ENCODE results near the gene PNLIPRP3.

Gene PNLIPRP3

DNA sequence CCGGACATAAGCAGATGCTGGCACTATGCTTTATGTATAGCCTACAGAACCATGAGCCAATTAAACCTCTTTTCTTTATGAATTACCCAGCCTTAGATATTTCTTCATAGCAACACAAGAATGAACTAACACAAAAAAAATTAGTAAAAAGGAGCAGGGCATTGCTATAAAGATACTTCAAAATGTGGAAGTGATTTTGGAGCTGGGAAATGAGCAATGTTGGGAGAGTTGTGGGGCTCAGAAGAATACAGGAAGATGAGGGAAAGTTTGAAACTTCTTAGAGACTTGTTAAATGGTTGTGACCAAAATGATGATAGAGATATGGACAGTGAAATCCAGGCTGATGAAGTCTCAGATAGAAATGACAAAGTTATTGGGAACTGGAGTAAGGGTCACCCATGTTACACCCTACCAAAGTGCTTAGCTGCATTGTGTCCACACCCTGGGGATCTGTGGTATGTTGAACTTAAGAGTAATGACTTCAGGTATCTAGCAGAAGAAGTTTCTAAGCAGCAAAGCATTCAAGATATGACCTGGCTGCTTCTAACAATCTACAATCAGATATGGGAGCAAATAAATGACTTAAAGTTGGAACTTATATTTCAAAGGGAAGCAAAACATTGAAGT is 24.2 kb downstream of the PNLIPRP3 start:
- DNase-seq: no peak

DNA sequence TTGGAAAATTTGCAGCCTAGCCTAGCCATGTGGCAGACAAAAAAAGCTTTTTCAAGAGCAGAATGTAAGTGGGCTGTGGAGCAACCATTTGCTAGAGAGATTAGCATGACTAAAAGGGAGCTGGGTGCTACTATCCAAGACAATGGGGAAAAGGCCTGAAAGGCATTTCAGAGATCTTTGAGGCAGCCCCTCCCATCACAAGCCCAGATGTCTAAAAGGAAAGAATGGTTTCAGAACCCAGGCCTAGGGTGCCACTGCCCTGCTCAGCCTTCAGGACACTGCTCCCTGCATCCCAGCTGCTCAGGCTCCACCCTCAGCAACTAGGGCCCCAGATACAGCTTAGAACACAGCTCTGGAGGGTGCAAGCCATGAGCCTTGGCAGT is 24.7 kb downstream of the PNLIPRP3 start:
- DNase-seq: no peak

DNA sequence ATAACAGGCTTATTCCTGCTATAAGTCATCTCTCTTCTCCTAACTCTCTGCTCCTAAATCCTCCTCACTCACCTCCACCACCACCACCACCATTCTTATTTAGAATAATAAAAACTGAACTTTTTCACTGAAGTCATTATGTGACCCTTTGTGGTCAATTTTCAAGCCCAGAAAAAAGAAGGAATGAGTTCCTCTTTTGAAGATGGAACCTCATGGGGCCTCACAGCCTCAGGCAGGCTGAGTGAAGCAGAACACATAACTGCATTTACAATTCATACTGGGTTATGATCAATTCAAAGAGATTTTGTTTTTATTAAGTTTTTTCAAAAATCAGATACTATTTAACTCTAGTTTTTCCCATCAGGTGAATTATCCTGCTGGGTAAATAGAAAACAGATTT is 29.8 kb downstream of the PNLIPRP3 start:
- no peak for DNase-seq

DNA sequence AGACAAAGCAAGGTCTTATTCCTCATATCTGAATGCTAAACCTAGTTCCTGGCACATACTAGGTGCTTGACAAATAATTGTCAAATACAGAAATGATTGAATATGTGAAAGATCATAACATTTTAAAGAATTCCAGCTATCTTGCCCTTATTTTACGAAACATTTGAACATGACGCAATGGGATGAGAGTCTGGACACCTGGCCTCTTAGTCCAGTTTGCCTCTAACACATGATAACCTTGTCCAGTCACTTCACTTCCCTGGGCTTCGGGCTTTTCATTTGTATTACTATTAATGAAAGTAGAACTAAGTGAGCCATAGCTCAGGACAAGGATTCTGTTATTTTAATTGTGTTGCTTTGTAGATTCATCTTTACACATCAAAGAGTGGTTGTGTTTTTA is 32.6 kb downstream of the PNLIPRP3 start:
- DNase-seq: no peak

DNA sequence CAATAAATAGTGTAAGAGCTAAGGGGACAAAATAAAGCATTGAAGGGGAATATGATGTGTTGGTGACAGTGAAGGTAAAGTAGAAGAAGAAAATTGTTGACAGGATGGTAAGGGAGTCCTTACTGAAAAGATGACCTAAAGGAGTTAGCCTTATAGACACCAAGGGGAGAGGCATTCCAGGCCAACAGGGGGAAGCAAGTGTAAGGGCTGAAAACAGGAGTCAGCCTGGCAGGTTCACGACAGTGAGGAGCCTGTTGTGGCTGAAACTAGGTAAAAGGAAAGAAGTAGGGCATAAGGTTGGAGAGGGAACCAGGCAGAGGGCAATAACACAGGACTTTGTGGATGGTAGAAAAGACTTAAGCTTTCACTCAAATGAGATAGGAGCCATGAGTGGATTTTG is 34.0 kb downstream of the PNLIPRP3 start:
- no peak for DNase-seq

DNA sequence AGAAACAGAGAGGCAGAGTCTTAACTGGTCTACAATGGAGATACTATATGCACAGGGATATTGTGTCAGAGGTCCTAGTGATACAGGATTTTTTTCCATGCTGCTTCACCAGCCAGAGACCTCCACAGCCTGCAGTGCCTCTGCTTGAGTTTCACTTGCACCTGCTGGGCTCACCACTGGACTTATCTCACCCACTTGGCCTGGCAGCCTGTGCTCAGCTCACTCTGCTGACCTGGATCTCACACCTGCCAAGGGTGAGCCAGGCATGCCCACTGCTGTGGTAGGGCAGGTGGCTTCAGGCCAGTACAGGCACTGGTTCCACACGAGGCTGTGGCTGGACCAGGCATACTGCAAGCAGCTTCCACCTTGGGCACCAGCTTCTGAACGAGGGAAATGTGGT is 36.6 kb downstream of the PNLIPRP3 start:
- no peak for DNase-seq

DNA sequence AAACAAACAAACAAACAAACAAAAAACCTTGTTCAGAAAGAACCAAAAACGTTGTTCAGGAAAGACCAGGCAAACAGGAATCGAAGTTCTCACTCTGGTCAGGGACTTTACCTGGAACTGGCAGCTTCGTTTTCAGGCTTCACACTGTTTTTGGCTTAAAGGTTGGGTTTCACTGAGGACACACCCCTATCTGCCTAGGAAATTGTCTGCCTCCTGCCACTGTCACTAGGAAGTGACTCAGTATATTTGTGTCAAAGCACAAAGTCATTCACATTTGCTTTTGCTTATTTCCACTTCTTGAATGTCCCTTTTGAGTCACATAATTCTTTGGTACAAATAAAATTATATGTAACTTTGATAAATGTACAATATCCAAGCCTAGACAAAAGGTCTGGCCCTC is 37.9 kb downstream of the PNLIPRP3 start:
- DNase-seq: no peak

DNA sequence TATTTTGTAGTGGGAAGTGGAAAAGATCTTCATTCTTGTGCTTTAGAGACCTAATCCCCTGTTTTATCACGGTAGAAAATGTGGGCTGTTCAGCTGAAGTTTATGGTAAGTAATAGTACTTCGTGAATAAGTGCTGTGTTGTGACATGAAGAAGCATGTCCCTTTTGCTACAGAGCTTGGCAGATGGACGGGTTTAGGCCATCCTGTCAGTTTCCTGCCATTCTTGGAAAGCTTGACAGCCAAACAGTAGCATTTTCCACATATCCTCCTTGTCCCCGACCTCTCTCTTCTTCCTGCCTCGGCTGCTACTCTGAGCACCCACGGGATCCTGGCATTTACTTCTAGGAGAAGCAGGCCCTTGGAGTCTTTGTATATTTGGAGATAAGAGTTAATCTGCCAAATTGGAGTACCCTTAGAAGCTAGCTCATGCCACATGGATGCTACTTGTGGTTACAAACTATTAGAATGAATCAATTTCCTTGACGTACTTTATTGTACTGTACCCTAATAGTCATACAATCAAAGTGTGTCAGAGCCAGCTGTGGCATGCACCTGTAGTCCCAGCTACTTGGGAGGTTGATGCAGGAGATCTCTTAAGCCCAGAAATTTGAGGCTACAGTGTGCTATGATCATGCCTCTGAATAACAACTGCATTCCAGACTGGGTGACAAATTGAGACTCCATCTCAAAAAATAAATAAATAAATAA is 39.2 kb downstream of the PNLIPRP3 start:
- DNase-seq: no peak

DNA sequence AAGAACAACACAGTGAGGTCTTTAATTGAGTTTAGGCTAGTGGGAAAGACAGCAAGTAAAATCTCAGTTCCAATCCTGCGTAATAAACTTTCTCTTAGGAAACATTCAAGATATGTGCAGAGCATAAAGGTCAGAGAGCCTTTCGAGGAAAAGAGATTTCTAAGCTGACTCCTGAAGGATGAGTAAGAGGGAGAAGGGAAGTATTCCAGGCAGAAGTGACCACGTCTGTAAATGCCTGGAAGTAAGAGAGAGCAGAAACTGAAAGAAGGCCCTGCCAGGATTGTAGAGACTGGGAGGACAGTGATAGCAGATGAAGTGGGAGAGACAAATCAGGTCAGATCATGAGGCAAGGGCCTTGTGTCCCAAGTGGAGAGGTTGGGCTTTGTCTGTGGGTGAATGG is 41.8 kb downstream of the PNLIPRP3 start:
- no peak for DNase-seq

DNA sequence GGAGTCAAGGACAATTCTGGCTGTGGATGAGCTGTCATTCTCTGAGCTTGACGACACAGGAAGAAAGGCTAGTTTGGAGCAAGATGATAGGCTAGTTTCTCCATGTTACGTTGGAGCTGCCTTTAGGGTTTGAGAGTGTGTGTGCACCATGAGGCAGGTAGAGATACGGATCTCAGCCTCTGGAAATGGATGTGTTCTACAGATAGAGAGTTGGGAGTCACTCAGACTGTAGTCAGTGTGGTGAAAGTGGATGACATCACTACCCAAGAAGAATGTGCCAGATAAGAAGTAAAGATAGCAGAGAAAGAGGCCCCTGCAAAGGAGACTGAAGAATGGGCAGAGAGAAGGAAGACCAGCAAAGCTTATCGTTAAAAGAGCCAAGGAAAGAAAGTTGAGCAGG is 42.4 kb downstream of the PNLIPRP3 start:
- DNase-seq: no peak

DNA sequence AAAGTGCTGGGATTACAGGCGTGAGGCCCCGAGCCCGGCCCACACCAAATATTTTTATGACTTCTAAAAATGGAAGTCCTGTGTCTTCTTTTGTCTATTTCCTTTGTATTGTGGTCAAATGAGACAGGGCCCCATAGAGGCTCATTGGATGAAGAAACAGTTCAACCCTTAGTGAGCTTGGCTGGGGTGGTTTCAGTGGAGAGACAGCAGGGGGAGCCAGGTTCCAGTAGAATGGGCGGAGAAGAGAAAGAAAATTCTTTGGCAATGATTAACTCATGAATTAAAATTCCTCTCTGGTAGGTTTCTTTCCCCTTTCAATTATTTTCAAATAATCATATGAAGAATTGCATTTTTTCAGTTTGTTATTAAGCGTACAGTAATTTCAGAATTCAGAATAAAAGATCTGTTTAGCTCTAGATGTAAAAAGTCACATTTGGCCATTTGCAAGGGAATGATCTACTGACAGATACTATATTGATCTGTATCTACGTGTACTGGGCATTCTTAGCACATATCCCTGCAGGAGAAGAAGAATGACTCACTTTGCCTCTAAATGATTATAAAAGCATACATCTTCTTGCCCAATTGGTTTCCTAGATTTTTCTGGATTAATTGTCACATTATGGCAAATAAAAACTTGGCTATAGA is 43.2 kb downstream of the PNLIPRP3 start:
- peak; percentile 58 for DNase-seq

DNA sequence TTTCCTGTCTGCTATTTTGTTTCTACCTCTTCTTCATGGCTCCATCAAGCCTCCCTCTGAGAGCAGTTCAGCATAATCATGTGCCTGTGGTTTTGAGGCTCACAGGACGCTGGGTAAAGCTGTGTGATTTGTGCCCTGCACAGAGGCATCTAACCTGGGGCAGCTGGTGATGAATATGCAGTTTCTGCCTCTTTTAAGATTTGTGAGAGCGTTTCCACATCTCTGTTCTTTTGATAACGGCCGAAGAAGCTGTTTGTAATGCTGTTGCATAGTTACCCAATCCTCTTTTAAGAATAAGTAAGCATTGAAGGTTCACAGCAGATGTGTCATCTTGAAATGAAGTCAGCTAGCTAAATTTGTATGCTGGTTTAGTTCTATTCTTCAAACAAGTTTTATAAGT is 45.2 kb downstream of the PNLIPRP3 start:
- DNase-seq: no peak

DNA sequence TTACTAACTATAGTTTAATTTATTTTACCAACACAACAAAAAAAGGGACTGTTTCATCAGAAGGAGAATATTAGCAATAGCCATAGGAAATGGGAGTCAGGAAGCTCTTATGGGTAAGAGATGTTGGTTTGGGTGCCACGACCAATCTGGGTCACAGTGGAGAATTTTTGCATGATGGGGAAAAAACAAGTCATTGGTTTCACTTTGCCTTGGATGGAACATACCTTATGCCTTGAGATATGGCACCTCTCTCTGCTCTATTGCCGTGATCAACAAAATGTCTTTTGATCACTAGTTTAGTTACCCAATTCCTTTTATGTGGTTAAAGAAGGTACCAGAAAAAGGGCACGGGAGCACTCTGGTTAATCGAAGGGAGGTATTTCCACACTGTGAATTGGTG is 48.2 kb downstream of the PNLIPRP3 start:
- no peak for DNase-seq

DNA sequence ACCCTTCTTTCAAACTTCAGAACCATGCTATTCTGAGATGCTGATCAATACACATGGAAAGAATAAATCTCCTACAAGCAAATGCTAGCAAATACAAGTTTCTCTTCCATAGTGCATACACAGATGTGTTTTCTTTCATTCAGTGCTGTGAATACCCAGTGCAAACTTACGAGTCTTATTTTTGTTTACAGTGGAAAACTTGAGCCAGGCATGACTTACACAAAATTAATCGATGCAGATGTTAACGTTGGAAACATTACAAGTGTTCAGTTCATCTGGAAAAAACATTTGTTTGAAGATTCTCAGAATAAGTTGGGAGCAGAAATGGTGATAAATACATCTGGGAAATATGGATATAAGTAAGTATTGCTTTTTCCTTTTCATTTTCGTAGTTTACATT is 48.8 kb downstream of the PNLIPRP3 start:
- DNase-seq: no peak

DNA sequence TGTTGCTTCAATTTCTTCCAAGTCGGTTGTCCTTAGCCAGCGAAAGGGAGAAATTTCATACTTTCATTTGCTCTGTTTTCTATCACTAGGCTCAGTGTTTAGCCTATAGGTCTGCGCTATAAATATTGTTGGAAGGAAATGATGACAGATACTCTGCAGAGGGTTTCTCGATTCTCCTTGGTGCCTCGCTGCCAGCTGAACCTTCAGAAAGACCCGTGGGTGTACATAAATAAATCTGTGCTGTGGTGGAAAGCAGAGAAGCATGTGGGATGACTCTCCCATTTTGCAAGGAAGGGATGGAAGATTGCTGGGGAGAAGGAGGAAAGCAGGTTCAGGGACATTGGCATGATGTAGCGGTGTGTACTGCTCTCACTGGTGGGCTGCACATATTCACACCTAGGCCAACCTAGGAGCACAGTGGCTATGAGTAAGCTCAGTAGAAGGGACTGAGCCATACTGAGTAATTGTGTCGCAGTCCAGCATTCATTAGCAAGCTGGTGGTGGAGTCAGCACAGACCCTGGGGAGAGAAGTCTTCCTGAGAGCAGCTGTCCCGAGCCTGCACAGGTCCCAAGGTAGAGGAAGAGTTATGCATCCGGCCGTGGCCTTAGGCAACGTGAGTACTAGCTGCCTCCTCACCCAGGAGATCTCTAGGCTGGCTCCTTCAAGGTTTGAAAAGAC is 50.5 kb downstream of the PNLIPRP3 start:
- no peak for DNase-seq

DNA sequence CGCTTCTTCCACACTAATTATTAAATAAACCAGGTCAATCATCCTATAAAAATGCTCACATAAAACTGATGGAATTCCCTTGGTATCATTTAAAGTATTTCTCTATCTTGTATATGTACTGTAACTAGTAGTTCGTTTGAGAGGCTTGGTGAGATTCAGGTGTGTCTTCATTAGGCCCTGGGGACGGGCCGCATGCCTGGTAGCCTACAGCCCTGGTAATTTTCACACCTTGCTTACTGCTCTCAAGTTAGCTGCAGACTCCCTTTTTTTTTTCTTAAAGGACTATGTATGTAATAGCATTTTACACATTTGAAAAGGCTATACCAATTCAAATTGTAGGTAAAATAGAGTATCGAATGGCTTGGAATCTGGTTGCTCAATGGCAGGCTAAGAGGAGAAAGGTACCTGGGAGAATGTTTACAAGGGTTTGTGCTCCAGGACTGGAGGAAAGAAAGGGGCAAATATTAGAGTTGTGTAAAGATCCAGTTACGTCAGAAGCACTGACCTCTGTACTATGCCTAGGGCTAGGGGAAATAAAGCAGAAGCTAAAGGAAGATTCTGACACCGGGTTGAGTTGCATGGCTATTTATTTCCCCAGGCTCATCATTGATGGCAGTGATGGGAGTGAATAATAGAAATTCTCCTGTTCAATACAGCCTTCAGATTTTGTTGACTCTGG is 59.3 kb downstream of the PNLIPRP3 start:
- DNase-seq: no peak

DNA sequence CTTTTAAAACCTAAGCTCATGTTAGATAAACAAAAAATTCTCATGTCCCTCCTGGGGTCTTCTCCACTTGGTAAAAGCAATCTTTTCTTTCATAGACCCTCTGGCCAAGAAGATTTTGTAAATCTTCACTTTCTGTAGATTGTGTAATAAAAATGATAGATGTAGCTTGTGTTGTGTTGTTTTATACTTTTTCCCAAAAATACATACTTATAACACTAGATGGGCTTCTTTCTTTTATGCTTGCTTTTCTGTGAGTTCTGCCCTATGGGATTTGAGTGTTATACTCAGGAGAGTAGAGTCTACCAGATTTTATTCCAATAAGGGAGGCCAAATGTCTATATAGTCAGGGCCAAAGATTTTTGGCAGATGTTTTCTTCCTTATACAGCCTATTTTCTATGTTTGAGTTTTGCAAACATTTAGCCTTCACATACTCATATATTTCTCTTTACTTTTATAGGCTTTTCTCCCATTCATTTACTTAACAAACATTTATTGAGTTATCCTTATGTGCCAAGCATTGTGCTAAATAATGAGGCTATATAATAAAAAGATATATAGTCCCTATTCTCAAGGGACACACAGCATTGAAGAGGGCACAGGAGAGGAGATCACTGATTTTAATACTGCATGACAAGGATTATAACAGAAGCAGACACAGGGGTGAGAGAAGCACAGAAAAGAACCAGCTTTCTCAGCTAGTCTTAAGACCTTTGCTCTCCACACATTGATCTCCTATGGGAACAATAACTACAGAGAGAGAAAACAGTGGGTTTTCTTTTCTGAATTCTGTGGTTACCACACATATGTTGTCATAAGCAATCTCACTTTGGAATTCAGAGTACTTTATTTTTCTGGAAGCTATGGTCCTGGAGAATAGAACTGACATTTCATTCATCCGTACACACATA is 60.1 kb downstream of the PNLIPRP3 start:
- no peak for DNase-seq

DNA sequence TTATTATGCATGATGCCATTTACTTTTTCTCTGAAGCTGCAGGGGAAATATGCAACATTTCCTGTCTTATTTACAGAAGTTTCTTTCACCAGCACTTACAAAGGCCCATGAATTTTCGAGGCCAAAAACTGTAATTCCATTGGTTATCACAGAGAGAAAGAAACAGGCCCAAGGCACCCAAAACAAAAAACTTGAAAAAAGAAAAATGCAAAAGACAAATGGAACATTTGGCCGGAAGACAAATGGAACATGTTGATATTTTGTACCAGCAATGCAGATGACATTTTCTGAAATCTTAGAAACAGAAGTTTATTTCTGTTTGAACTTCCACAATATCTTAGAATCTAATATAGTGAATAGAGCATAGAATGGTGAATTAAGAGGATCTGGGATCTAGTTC is 61.8 kb downstream of the PNLIPRP3 start:
- no peak for DNase-seq

DNA sequence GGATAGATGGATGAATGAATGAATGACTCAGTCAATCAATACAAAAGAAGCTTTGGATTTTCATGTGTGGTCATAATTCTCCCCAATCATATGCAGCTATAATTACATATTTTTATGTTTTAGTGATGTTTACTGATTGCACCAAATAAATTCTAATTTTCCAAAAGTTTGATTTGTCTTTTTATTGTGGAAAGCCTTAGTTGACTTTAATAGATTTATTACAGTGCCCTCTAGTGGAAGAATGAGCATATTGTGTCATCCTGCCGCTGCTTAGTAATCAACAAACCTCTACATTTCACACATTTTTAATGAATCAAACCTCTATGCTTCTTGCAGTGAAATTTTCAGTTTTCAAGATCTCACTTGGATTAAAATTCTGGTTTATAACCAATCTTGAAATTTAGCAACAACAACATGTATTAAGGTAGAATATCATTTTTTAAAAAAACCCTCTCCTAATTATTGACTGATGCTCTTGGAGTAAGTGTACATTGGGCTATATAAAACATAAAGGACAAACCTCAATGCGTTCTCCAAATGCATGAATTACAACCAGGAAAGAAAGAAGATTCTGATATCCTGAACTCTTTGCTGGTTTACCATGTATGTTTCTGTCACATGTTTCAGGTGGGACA is 62.5 kb downstream of the PNLIPRP3 start:
- DNase-seq: peak; percentile 58

DNA sequence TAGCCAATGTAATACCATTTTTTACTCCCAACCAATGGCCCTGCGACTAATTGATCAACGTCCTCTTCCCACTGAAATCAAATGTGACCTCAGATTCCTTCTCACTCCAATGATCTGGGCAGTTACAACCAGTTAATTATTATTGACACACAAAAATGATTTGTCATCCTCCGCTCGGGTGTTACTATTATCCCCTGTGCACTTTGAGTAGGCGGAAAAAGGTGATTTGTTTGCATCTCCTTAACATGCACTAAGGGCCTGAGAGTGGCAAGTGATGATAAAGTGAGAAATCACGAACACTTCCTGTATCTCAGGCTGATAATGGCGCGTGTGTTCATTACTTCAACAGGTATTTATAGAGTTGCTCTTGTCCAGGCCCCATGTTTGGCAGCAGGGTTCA is 77.1 kb downstream of the PNLIPRP3 start:
- DNase-seq: no peak

DNA sequence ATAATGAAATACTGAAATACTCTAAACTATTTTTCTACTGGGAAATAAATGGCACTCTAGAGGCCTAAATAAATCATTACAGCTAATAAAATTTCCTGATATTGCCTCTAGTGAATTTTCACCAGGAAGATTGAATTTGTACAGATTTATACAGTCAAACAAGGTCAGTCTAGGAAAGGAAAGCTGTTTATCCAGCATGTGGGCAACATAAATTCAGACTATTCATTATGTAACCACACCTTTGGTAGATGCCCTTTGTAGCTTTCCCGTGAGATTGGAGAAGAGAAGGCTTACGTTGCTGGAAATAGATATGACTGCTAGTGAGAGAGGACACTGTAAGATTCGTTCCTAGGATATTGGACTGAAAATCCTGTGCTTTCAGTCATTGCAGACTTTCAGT is 82.9 kb downstream of the PNLIPRP3 start:
- DNase-seq: no peak

DNA sequence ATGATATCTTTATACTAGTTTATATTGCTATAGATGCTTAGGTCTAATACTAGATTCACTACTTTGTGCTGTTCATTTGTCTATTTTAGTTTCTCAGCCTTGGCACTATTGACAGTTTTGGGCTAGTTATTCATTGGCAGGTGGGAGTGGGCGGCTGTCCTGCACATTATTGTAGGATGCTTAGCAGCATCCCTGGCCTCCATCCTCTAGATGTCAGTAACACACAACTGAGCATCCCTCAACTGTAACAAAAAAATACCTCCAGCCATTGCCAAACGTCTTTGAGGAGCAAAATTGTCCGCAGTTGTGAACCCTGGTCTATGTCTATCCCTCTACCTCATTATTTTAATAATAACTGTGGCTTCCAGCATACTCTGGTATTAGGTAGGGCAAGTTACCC is 83.7 kb downstream of the PNLIPRP3 start:
- peak; percentile 32 for DNase-seq
